GM10266 (cell line): ENCODE measurements around the gene IRF2BP2.

Experiments used
- DNase-seq: peaks from one replicate; pipeline ENCODE4 v3.0.0; 2012; ENCODE audit errors: extremely low spot score
- CTCF ChIP-seq: IDR thresholded peaks from 2 replicates; pipeline ENCODE4 v1.5.1; 2012; ENCODE audit warnings: mild to moderate bottlenecking, low read depth; ENCODE audit not compliant: control insufficient read depth, insufficient read depth; ENCODE audit errors: missing control alignments

Gene IRF2BP2

DNA sequence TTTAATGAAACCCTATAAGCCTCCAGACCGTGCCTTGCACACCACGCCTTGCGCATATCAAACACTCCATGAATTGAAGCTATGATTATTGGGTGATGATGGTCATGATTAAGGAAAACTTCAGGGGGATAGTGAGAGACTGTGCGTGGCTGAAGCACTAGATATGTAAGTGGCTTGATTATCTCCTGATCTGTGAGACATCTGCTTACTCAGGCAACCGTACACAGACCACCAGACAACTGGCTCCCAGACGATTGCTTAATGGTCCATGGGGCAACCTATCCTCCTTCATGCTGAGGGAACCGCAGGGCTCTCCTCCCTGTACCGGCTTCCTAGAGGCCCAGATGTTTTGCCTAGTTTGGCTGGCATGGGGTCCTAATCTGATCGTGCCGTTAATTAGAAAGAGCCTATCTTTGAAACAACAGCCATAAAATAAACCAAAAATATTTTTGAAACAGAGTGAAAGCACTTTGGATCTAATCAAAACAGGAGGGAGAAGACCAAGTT is 51.6 kb downstream of the IRF2BP2 start:
- no peak for TF ChIP-seq CTCF
- DNase-seq = no peak

DNA sequence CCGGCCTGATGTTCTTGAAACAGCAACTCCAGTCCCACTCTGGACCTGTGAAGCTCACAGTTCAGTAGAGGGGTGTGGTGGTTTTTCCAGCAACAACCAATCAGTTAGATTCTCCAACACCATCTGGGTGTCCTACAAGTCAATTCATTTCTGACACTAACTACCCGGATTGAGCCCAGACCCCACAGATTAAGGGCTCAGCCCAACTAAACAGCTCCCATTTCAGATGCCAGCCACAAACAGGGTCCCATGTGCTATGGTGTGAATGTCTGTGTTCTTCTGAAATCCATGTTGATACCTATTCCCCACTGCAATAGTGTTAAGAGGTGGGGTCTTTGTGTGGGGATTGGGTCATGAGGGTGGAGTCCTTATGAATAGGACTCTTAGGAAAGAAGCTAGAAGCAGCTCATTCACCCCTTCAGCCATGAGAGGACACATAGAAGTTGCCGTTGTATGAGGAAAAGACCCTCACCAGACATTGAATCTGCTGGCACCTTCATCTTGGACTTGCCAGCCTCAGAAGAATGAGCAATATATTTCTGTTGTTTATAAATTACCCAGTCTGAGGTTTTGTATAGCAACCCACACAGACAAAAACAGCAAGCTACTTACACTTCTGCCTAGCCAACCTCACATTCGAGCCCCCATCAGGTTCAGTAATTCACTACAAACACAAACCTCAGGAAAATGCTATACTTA is 53.6 kb downstream of the IRF2BP2 start:
- no peak for DNase-seq
- no peak for TF ChIP-seq CTCF

GRCh38 chr1:234555390-234556024 is 54.5 kb downstream of the IRF2BP2 start:
- TF ChIP-seq CTCF = no peak
- DNase-seq = no peak

GRCh38 chr1:234554698-234555311 is 55.2 kb downstream of the IRF2BP2 start:
- no peak for TF ChIP-seq CTCF
- no peak for DNase-seq
